ENCODE data around the gene ALDH4A1.
"Not testable (repeated sequence)": the region's sequence is repeated elsewhere in the genome, so short reads cannot be mapped to it uniquely, and the experiment has no call there.

Gene ALDH4A1

DNA sequence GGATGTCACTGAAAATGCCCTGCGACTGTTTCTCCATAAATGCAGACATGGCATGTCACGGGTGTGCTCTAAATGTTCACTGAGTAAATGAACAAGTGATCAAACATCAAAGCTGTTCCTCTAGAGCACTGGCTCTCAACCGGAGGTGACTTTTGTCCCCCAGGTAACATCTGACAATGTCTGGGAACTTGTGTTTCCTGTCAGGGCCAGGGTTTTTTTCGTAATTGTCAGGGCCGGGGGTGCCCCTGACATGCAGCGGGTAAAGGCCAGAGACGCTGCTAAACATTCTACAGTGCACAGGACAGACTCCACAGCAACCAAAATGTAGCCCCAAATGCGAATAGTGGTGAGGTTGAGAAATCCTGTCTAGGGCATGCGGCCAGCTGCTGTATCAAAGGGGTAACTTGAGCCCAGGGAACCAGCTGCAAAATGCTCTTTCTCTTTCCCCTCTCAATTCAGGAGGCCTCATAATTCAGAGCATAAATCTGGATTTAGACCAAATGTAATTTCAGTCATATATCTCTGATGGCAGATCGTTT lies 2.0 kb downstream of the ALDH4A1 start:
- no peak for DNase-seq (ENCODE audit: low read depth)
- TF ChIP-seq, protein P1, sequence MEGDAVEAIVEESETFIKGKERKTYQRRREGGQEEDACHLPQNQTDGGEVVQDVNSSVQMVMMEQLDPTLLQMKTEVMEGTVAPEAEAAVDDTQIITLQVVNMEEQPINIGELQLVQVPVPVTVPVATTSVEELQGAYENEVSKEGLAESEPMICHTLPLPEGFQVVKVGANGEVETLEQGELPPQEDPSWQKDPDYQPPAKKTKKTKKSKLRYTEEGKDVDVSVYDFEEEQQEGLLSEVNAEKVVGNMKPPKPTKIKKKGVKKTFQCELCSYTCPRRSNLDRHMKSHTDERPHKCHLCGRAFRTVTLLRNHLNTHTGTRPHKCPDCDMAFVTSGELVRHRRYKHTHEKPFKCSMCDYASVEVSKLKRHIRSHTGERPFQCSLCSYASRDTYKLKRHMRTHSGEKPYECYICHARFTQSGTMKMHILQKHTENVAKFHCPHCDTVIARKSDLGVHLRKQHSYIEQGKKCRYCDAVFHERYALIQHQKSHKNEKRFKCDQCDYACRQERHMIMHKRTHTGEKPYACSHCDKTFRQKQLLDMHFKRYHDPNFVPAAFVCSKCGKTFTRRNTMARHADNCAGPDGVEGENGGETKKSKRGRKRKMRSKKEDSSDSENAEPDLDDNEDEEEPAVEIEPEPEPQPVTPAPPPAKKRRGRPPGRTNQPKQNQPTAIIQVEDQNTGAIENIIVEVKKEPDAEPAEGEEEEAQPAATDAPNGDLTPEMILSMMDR (IDR thresholded peaks at IDR 0.05; ENCODE audit: control insufficient read depth, extremely low read depth, insufficient read depth): no peak
- no peak overlapping the region for H3K4me3 ChIP-seq (ENCODE audit: low read depth, low read length)

DNA sequence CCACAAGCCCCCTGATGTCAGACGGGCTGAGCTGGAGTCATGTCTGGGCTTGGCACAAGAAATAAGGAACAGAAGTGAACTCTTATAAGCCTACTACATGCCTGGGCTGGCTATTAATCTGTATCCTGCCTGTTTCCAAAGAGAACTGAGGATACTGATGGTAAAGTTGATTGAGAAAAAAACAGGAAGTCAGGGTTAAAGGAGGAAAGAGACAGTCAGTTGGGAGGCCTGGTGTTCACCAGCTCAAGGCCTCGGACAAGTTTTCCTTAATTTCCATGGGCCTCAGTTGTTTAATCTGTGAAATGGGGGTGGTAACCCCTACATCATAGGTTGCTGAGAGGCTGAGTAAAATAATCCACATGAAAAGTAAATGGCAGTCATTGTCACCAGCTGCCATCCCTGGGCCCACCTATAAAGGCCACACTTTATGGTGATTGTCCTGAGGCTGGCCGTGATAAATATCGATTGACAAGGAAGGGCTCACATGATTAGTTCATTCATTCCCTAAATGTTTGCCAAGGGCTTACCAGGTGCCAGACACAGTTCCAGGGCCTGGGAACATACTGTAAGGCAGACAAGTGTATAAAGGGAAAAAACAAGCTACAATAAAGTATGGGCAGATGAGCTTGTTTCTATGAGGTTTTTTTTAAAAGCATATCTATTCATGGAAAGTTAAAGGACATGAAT lies 2.8 kb downstream of the ALDH4A1 start:
- TF ChIP-seq, protein P1 (IDR thresholded peaks at IDR 0.05; ENCODE audit: control insufficient read depth, extremely low read depth, insufficient read depth): no peak
- H3K4me3 ChIP-seq (ENCODE audit: low read depth, low read length): no peak overlapping the region
- DNase-seq (ENCODE audit: low read depth): no peak

DNA sequence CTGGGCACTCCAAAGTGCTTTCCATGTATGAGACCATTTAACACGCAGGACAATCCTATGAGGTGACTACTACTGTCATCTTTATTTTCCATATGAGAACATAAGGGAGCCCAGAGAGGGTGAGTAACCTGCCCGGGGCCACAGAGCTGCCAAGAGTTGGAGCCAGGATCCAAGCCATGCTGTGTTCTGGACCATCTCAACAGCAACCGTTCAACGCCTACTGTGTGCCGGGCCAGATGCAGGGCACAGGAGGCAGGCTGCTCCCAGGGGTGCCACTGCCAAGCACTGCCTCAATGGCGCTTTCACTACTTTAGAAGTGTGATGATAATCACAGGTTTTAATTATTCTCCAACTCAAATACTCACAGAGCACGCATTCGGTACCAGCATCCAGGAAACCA lies 3.8 kb downstream of the ALDH4A1 start:
- no peak overlapping the region for H3K4me3 ChIP-seq (ENCODE audit: low read depth, low read length)
- no peak for DNase-seq (ENCODE audit: low read depth)
- TF ChIP-seq, protein P1 (IDR thresholded peaks at IDR 0.05; ENCODE audit: control insufficient read depth, extremely low read depth, insufficient read depth): no peak

DNA sequence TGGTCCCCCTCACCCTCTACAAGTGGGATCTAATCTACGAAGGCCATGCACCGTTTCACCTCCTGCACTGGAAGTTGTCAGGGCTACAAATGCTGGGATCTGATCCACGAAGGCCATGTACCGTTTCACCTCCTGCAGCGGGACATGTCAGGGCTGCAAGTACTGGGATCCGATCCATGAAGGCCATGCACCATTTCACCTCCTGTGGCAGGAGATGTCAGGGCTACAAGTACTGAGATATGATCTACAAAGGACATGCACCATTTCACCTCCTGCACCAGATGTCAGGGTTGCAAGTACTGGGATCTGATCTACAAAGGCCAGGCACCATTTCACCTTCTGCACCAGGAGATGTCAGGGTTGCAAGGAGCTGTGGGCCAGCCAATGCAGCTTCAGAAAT lies 7.0 kb downstream of the ALDH4A1 start:
- DNase-seq (ENCODE audit: low read depth): no peak
- H3K4me3 ChIP-seq (ENCODE audit: low read depth, low read length): no peak overlapping the region
- TF ChIP-seq, protein P1 (IDR thresholded peaks at IDR 0.05; ENCODE audit: control insufficient read depth, extremely low read depth, insufficient read depth): no peak

DNA sequence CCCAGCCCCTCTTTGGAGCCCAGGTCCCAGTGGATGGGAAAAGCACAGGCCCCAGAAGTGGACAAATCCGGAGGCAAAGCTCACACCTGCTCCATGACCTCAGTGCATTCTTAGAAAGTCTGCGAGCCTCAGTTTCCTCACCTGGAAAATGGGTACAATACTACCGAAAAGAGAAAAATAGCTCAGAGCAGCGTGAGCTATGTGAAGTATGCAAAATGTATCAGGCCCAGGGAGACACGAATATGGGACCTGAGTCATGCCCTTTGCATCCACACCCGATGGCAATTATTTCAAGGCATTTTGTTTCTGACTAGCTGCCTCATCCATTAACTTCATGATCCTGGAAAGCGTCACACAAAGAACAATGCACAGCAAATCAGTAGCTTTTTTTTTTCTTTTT lies 9.2 kb downstream of the ALDH4A1 start:
- no peak for DNase-seq (ENCODE audit: low read depth)
- no peak overlapping the region for H3K4me3 ChIP-seq (ENCODE audit: low read depth, low read length)
- TF ChIP-seq, protein P1 (IDR thresholded peaks at IDR 0.05; ENCODE audit: control insufficient read depth, extremely low read depth, insufficient read depth): no peak

DNA sequence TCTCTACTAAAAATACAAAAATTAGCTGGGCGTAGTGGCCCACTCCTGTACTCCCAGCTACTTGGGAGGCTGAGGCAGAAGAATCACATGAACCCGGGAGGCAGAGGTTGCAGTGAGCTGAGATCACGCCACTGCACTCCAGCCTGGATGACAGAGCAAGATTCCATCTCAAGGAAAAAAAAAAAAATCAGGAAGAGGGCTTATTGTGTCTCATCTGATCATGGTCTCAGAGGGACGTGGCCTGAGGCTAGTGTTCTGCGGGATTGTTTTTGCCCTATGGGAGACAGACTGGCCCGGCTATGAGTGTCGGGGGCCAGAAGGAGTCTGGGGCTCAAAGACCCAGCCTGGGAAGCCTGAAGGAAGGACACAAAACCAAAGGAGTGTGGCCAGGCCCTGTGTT lies 10.5 kb downstream of the ALDH4A1 start:
- not testable (repeated sequence) for H3K4me3 ChIP-seq (ENCODE audit: low read depth, low read length); DNase-seq (ENCODE audit: low read depth)

DNA sequence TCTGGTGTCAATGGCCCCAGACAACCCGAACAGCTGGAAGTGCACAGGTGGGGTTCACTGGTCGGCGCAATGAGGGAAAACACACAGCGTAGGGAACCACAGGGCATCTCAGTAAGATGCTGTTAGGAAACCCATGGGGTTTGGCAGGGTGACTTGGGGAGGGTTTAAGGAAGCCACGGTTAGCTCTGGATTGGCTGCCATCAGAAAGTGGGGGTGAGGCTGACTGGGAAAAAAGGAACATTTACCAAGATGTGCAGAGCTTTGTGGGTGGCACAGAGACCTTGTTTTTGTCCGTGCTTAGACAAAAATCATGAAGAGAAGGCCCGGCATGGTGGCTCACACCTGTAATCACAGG lies 11.0 kb downstream of the ALDH4A1 start:
- DNase-seq (ENCODE audit: low read depth): no peak
- no peak overlapping the region for H3K4me3 ChIP-seq (ENCODE audit: low read depth, low read length)

More for the DNA sequence above, 11.0 kb downstream of the ALDH4A1 start:
- TF ChIP-seq, protein P1 (IDR thresholded peaks at IDR 0.05; ENCODE audit: control insufficient read depth, extremely low read depth, insufficient read depth): no peak

Data from LNCaP clone FGC (cell line).